NCI-H2227 (cell line): ENCODE results near the gene PCLO.
"Not testable (repeated sequence)": the region's sequence is repeated elsewhere in the genome, so short reads cannot be mapped to it uniquely, and the experiment has no call there.

Source experiments
- DNase-seq: peaks from one replicate; lab custom pipeline; 2025; ENCODE audit not compliant: unreplicated experiment; lab: John Stamatoyannopoulos, UW

Gene PCLO

GRCh38 chr7:83053965-83054364 is 108.7 kb downstream of the PCLO start:
- no peak for DNase-seq

GRCh38 chr7:83040484-83040883 is 122.2 kb downstream of the PCLO start:
- no peak for DNase-seq

GRCh38 chr7:83038787-83039186 is 123.9 kb downstream of the PCLO start:
- DNase-seq: no peak

GRCh38 chr7:83036721-83037380 is 125.8 kb downstream of the PCLO start:
- DNase-seq: no peak

GRCh38 chr7:83036130-83036529 is 126.6 kb downstream of the PCLO start:
- no peak for DNase-seq

GRCh38 chr7:83032195-83032594 is 130.5 kb downstream of the PCLO start:
- DNase-seq: no peak

GRCh38 chr7:83023817-83024665 is 138.6 kb downstream of the PCLO start:
- not testable (repeated sequence) for DNase-seq

- peak; percentile 70 for DNase-seq
Observed at GRCh38 chr7:83021032-83021431, 141.7 kb downstream of the PCLO start.

- no peak for DNase-seq
Observed at GRCh38 chr7:83020161-83020560, 142.5 kb downstream of the PCLO start.

- DNase-seq: no peak
Observed at GRCh38 chr7:83015916-83016315, 146.8 kb downstream of the PCLO start.

- DNase-seq: no peak
Observed at GRCh38 chr7:83014546-83014945, 148.1 kb downstream of the PCLO start.

GRCh38 chr7:83011954-83012353 is 150.7 kb downstream of the PCLO start:
- no peak for DNase-seq

- no peak for DNase-seq
Observed at GRCh38 chr7:83005410-83005809, 157.3 kb downstream of the PCLO start.

GRCh38 chr7:83001362-83002040 is 161.2 kb downstream of the PCLO start:
- no peak for DNase-seq

- no peak for DNase-seq
Observed at GRCh38 chr7:82998436-82998835, 164.2 kb downstream of the PCLO start.

GRCh38 chr7:82985144-82985802 is 177.4 kb downstream of the PCLO start:
- no peak for DNase-seq

- no peak for DNase-seq
Observed at GRCh38 chr7:82980130-82980788, 182.4 kb downstream of the PCLO start.

- DNase-seq: no peak
Observed at GRCh38 chr7:82975811-82976468, 186.7 kb downstream of the PCLO start.

GRCh38 chr7:82972135-82972534 is 190.5 kb downstream of the PCLO start:
- peak; percentile 57 for DNase-seq
